ENCODE data around the gene CLEC2A.

The CLEC2A gene

GRCh38 chr12:9933958-9934357, 1.8 kb upstream of the CLEC2A start:
- H2AFZ ChIP-seq (ENCODE audit: low read length), result no peak overlapping the region
- H3K9me2 ChIP-seq (ENCODE audit: low read depth, low read length), result no peaks in the 10 kb centered on the region
- no peak overlapping the region for H3K27ac ChIP-seq (ENCODE audit: low read depth, low read length, poor library complexity, severe bottlenecking)

GRCh38 chr12:9931245-9931644, 925 bp downstream of the CLEC2A start:
- no peaks in the 10 kb centered on the region for H3F3A ChIP-seq (ENCODE audit: insufficient read depth, low read length)
- no peaks in the 10 kb centered on the region for H4K20me1 ChIP-seq (ENCODE audit: insufficient read depth, low read length)
- H2AFZ ChIP-seq (ENCODE audit: low read length), result no peak overlapping the region
- H3K79me2 ChIP-seq (ENCODE audit: insufficient read depth, low read length), result no peaks in the 10 kb centered on the region
- H3K9me2 ChIP-seq (ENCODE audit: low read depth, low read length), result no peaks in the 10 kb centered on the region
- H3K4me1 ChIP-seq (ENCODE audit: insufficient read depth, low read length, severe bottlenecking), result peaks cover 10% of the 10 kb centered on the region
- H3K9ac ChIP-seq (ENCODE audit: low read length), result no peak overlapping the region
- no peak overlapping the region for H3K4me3 ChIP-seq (ENCODE audit: low read depth, low read length, poor library complexity, severe bottlenecking)
- TF ChIP-seq EZH2 (IDR thresholded peaks at IDR 0.05; ENCODE audit: borderline replicate concordance, low read length), result no peak
- no peak for TF ChIP-seq CTCF (IDR thresholded peaks at IDR 0.05; ENCODE audit: low read length)
- H3K27me3 ChIP-seq (ENCODE audit: insufficient read depth, low read length), result 0 out of 2 replicates have a peak, but pooled peaks cover 4% of the 10 kb centered on the region
- H3K36me3 ChIP-seq (ENCODE audit: insufficient read depth, low read length), result no peaks in the 10 kb centered on the region
- H3K27ac ChIP-seq (ENCODE audit: low read depth, low read length, poor library complexity, severe bottlenecking), result no peak overlapping the region
- no peaks in the 10 kb centered on the region for H3K9me3 ChIP-seq (ENCODE audit: low read length)
- H3K4me2 ChIP-seq (ENCODE audit: low read length), result no peak overlapping the region

More at GRCh38 chr12:9933958-9934357, 1.8 kb upstream of the CLEC2A start:
- Histone ChIP-seq H3K79me2 (ENCODE audit: insufficient read depth, low read length) (no peaks in the 10 kb centered on the region), H3K9me3 (ENCODE audit: low read length) (no peaks in the 10 kb centered on the region), H3K27me3 (ENCODE audit: insufficient read depth, low read length) (0 out of 2 replicates have a peak, but pooled peaks cover 4% of the 10 kb centered on the region), H3K36me3 (ENCODE audit: insufficient read depth, low read length) (no peaks in the 10 kb centered on the region), H3K9ac (ENCODE audit: low read length) (no peak overlapping the region), H4K20me1 (ENCODE audit: insufficient read depth, low read length) (no peaks in the 10 kb centered on the region), H3K4me2 (ENCODE audit: low read length) (no peak overlapping the region), H3F3A (ENCODE audit: insufficient read depth, low read length) (no peaks in the 10 kb centered on the region), H3K4me3 (ENCODE audit: low read depth, low read length, poor library complexity, severe bottlenecking) (no peak overlapping the region), H3K4me1 (ENCODE audit: insufficient read depth, low read length, severe bottlenecking) (no peaks in the 10 kb centered on the region)
- no peak for TF ChIP-seq CTCF (IDR thresholded peaks at IDR 0.05; ENCODE audit: low read length)
- TF ChIP-seq EZH2 (IDR thresholded peaks at IDR 0.05; ENCODE audit: borderline replicate concordance, low read length), result no peak

- Histone ChIP-seq H3K36me3 (ENCODE audit: insufficient read depth, low read length) (no peaks in the 10 kb centered on the region), H3K27ac (ENCODE audit: low read depth, low read length, poor library complexity, severe bottlenecking) (no peak overlapping the region), H3K4me1 (ENCODE audit: insufficient read depth, low read length, severe bottlenecking) (peaks cover 10% of the 10 kb centered on the region), H3K27me3 (ENCODE audit: insufficient read depth, low read length) (0 out of 2 replicates have a peak, but pooled peaks cover 1% of the 10 kb centered on the region), H3K79me2 (ENCODE audit: insufficient read depth, low read length) (no peaks in the 10 kb centered on the region), H3K9me3 (ENCODE audit: low read length) (no peaks in the 10 kb centered on the region), H3K9ac (ENCODE audit: low read length) (no peak overlapping the region), H2AFZ (ENCODE audit: low read length) (no peak overlapping the region), H3K9me2 (ENCODE audit: low read depth, low read length) (no peaks in the 10 kb centered on the region), H3F3A (ENCODE audit: insufficient read depth, low read length) (no peaks in the 10 kb centered on the region), H3K4me2 (ENCODE audit: low read length) (no peak overlapping the region), H3K4me3 (ENCODE audit: low read depth, low read length, poor library complexity, severe bottlenecking) (no peak overlapping the region), H4K20me1 (ENCODE audit: insufficient read depth, low read length) (no peaks in the 10 kb centered on the region)
- TF ChIP-seq EZH2 (IDR thresholded peaks at IDR 0.05; ENCODE audit: borderline replicate concordance, low read length) (no peak), CTCF (IDR thresholded peaks at IDR 0.05; ENCODE audit: low read length) (no peak)
Observed at GRCh38 chr12:9928607-9929006, 3.6 kb downstream of the CLEC2A start.
